IPS DF 6.9 (cell line): ENCODE data around the gene MIX23.

Source experiments
- DNase-seq: peaks from one replicate; pipeline ENCODE4 v3.0.0-alpha.2; 2013; ENCODE audit warnings: low read depth, low spot score
- H3K27ac ChIP-seq: one replicate; pipeline ENCODE4 v1.5.1; 2013; ENCODE audit warnings: low read length, control low read depth
- H3K27me3 ChIP-seq: 2 replicates; pipeline ENCODE4 v1.6.1; 2013; ENCODE audit warnings: mild to moderate bottlenecking, low read length; ENCODE audit not compliant: control insufficient read depth, insufficient read depth
- H3K36me3 ChIP-seq: 2 replicates; pipeline ENCODE4 v1.6.1; 2013; ENCODE audit warnings: low read length; ENCODE audit not compliant: control insufficient read depth, insufficient read depth
- H3K4me1 ChIP-seq: 2 replicates; pipeline ENCODE4 v1.6.1; 2013; ENCODE audit warnings: low read length; ENCODE audit not compliant: control insufficient read depth, insufficient read depth
- H3K4me3 ChIP-seq: 2 replicates; pipeline ENCODE4 v1.5.1; 2013; ENCODE audit warnings: mild to moderate bottlenecking, low read length
- H3K9me3 ChIP-seq: 2 replicates; pipeline ENCODE4 v1.6.1; 2013; ENCODE audit warnings: low read length, inconsistent platforms; ENCODE audit not compliant: control insufficient read depth, insufficient read depth
- WGBS: extraction: QIAGEN DNeasy Blood & Tissue Kit; methylation state at CpG from one replicate; pipeline ENCODE4 v1.1.7; 2013; ENCODE audit warnings: mixed read lengths, missing lambda C conversion rate; ENCODE audit not compliant: insufficient read length, insufficient coverage; 5-methylcytosine and 5-hydroxymethylcytosine counted together

The MIX23 gene

DNA sequence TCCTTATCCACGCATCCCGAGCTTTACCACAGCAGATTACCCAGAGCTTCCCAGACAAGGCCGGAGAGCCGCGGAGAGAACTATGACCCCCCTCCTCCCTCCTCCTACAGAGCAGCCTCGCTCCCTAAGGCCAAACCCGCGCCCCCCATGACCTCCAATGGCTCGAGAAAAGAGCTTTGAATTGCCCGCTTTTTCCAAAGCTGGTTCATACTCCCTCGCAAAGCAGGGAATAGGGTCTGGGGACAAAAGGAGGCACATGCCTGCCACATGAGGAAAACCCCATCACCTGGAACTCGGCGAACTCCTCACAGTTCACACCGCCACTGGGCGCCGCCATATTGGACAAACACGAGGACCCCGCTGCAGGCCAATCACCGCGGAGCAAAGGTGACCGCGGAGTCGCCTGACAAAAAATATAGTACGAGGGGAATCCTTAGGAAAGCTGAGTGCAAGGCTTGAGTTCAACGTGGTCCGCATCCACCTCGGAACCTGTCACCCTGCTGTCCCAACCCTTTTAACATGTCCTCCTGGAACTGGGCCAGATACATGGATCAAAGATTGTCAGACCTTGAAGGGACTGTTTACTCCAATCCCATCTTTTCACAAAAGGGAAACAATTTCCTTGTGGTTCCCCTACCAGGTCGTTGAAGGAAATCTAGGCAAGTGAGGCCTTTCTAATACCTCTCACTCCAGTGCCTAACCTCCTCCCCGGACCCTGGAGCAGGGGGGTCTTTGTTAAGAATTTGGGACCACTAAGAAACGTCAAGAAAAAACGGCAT, at the start of gene MIX23:
MIX23 (minus strand) TSS at position 344 of the 779 bp plus-strand sequence; CDS start at position 337, 7 bp downstream.
- H3K27me3 ChIP-seq, result no peaks in the 10 kb centered on the region
- no peaks in the 10 kb centered on the region for H3K9me3 ChIP-seq
- H3K4me1 ChIP-seq, result no peaks in the 10 kb centered on the region
- peak; percentile 57 for DNase-seq
- no peaks in the 10 kb centered on the region for H3K36me3 ChIP-seq
- H3K27ac ChIP-seq, result no peak within 1 kb of the TSS
- WGBS, result no CpG with 5 or more reads among the region's 31 CpGs
- peak within 1 kb of the TSS; percentile 98 for H3K4me3 ChIP-seq

DNA sequence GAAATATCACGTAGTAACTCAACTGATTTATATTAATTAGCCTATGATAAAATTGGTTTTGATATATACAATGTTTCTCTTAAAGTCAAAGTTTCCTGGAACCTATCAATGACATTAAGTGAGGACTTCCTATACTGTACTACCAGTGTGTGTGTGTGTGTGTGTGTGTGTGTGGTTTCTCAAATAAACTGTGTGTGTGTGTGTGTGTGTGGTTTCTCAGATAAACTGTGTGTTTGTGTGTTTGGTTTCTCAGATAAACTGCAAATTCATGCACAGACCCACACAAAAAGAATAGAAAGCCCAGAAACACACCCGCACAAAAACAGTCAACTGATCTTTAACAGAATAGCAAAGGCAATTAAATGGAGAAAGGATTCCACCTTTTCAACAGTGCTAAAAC, 47.3 kb upstream of the MIX23 start:
- no CpG with 5 or more reads among the region's 2 CpGs for WGBS
- Histone ChIP-seq H3K36me3 (peaks cover 7% of the 10 kb centered on the region; the same call in 1 of the 2 replicates), H3K9me3 (no peaks in the 10 kb centered on the region)

DNA sequence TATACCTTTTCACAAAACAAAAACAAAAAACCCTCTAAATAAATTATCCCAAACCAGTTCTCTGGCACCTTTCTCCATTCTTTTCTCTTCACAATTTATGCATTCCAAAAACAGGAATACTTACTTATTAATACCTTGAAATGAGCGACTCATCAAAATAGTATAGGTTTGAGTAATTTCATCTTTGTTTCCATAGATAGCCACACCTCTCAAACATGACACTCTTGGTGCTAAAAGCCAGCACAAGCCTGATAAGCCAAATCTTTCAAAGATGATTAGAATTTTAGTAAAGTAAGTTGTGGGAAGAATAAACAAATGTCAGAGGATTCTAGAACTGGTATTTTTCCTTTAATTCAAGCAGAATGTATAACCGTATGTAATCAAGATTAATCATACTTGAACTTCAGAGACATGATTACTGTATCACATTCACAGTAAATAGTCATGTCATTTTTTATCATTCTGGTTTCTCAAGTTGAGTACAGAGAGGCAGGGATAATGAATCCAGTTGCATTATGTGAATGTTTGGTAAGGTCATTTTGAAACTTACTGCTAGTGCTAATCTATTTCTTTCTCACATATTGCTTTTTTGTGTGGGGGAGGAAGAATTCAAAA, 44.9 kb upstream of the MIX23 start:
- WGBS, result no CpG with 5 or more reads among the region's 2 CpGs
- Histone ChIP-seq H3K27me3 (no peaks in the 10 kb centered on the region), H3K9me3 (no peaks in the 10 kb centered on the region), H3K36me3 (peaks cover 7% of the 10 kb centered on the region; the same call in 1 of the 2 replicates), H3K4me3 (no peak overlapping the region), H3K27ac (no peak overlapping the region), H3K4me1 (no peaks in the 10 kb centered on the region)
- no peak for DNase-seq

More for the DNA sequence above, 47.3 kb upstream of the MIX23 start:
- H3K4me1 ChIP-seq, result no peaks in the 10 kb centered on the region
- H3K27ac ChIP-seq, result no peak overlapping the region
- H3K27me3 ChIP-seq, result no peaks in the 10 kb centered on the region
- DNase-seq, result no peak
- H3K4me3 ChIP-seq, result no peak overlapping the region

DNA sequence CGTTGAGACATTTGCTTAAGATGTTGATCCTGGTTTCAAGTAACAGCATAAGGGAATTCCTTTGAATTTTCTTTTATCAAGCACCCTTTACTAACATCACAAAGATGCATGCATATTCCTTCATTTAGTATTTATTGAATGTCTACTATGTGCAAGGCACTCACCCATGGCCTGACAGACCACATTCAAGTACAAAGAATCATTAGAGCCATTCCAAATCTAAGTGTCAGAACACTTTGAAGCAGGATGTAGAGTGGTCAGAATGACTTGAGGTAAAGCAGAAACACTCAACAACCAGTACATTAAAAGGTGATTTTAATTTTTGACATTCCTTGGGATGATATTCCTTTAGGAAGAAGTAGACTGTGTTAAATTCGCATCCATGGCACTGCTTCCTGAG, 38.8 kb upstream of the MIX23 start:
- H3K4me3 ChIP-seq, result no peak overlapping the region
- H3K27me3 ChIP-seq, result no peaks in the 10 kb centered on the region
- no peaks in the 10 kb centered on the region for H3K4me1 ChIP-seq
- no peak overlapping the region for H3K27ac ChIP-seq
- no peaks in the 10 kb centered on the region for H3K9me3 ChIP-seq
- WGBS, result no CpG with 5 or more reads among the region's 2 CpGs
- H3K36me3 ChIP-seq, result peaks cover 6% of the 10 kb centered on the region; the same call in 1 of the 2 replicates
- no peak for DNase-seq

DNA sequence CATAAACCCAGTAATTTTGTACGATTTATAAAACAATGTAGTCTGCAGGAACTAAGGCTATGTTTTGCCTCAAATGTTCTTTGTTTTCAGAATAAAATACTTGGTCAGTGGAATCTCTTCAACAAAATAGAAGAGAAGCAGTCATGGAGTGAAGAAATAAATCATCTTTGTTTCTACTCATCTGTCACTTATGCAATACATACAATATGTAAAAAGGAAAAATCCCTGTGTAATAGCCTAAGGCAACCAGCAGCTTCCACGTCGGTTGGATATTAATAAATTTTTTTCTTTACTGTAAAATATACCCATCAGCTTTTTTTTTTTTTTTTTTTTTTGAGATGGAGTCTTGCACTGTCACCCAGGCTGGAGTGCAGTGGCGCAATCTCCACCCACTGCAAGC, 38.1 kb upstream of the MIX23 start:
- H3K27ac ChIP-seq, result no peak overlapping the region
- no peaks in the 10 kb centered on the region for H3K4me1 ChIP-seq
- H3K4me3 ChIP-seq, result no peak overlapping the region
- H3K36me3 ChIP-seq, result peaks cover 1% of the 10 kb centered on the region; the same call in 1 of the 2 replicates
- no peaks in the 10 kb centered on the region for H3K9me3 ChIP-seq
- H3K27me3 ChIP-seq, result no peaks in the 10 kb centered on the region
- WGBS, result no CpG with 5 or more reads among the region's 4 CpGs
- DNase-seq, result no peak

DNA sequence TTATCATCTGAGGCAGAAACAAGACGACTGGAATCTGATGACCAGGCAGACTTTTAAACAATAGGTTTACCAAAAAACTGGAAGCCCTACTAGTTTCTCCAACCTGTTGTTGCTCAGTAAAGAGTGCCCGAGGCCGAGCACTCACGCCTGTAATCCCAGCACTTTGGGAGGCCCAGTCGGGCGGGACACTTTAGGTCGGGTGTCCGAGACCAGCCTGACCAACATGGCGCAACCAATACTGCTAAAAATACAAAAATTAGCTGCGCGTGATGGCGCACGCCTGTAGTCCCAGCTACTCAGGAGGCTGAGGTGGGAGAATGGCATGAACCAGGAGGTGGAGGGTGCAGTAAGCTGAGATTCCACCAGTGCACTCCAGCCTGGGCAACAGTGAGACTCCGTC, 33.9 kb upstream of the MIX23 start:
- Histone ChIP-seq H3K27ac (no peak overlapping the region), H3K4me1 (no peaks in the 10 kb centered on the region), H3K27me3 (no peaks in the 10 kb centered on the region), H3K4me3 (no peak overlapping the region; the same call in 1 of the 2 replicates), H3K36me3 (no peaks in the 10 kb centered on the region), H3K9me3 (no peaks in the 10 kb centered on the region)
- DNase-seq, result no peak
- WGBS, result no CpG with 5 or more reads among the region's 14 CpGs

DNA sequence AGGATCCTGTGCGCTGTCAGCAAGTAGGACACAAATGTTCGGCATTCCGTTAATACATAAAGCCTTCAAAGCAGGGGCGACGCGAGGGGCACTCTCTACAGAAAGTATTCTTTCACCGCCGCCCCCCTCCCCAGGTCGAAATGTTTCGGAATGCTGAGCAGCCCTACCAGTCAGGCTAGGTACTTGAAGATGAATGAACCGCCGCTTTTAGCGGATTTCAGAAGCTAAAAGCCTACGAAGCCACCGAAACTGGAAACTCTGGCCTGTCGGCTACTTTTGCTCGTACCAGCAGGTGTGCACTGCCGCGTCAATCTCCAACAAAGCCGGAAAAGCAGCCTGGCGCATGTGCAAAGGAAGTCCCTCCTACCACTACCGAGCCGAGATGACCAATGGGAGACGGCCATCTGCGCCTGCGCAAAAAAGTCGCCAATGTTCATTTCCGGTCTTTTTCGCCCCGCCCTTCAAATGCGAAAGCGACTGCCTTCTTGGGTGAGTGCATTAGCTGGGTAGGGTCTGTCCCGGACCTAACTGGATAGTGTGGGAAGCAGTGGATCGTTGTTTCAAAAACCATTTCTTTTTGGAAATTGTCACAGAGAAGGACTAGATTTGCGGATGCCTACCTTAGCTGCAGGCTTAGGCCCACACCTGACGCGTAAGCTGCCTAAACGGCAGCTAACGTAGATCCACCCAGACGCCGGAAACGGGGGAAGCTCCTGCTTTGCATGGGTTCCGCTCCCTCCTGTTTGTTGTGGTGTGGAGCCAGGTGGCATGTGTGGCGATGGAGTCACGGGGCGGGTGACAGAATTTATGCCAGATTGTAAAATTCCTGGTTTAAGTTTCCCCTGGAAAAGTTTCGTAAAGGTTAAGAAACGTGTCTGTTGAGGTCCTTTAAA, 33.0 kb upstream of the MIX23 start, which contains the start of gene WDR5B:
WDR5B (minus strand) TSS at position 301 of the 893 bp plus-strand sequence. CDS start 534 bp downstream, outside the sequence.
- no peaks in the 10 kb centered on the region for H3K4me1 ChIP-seq
- H3K4me3 ChIP-seq, result peak within 1 kb of the TSS; percentile 91
- WGBS, result no CpG with 5 or more reads among the region's 48 CpGs
- no peak within 1 kb of the TSS for H3K27ac ChIP-seq
- H3K9me3 ChIP-seq, result no peaks in the 10 kb centered on the region
- DNase-seq, result peak; percentile 96
- H3K36me3 ChIP-seq, result no peaks in the 10 kb centered on the region
- no peaks in the 10 kb centered on the region for H3K27me3 ChIP-seq

DNA sequence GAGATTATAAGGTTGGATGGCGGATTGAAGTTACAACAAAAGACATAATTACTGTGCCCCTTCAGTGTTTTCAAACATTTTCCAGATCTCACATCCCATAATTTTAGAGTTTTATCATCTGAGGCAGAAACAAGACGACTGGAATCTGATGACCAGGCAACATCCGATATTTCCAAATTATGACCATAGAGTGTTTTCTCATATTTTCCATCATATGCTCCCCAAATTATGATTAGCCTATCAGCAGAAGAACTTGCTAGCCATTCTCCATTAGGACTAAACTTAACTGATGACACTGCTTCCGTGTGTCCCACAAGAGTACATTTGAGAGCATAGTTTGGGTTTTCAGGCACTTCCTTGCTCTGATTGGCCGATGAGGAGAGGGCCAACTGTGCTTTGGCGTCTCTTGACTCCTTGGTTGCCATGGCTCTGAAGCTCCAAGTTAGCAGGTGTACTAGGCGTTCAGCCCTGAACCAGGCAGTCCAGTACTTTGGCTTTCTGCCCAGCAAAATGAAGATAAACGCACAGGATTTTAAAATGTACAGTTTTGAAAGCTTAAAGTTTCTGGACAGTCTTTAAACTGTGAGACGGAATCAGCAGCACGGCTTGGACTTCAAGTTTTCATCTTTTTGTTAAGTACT, 32.2 kb upstream of the MIX23 start:
- H3K4me3 ChIP-seq, result peak overlapping the region; percentile 91; the same call in 1 of the 2 replicates
- no peak for DNase-seq
- no peaks in the 10 kb centered on the region for H3K27me3 ChIP-seq
- WGBS, result no CpG with 5 or more reads among the region's 10 CpGs
- no peaks in the 10 kb centered on the region for H3K9me3 ChIP-seq
- no peaks in the 10 kb centered on the region for H3K36me3 ChIP-seq
- no peak overlapping the region for H3K27ac ChIP-seq
- H3K4me1 ChIP-seq, result no peaks in the 10 kb centered on the region

DNA sequence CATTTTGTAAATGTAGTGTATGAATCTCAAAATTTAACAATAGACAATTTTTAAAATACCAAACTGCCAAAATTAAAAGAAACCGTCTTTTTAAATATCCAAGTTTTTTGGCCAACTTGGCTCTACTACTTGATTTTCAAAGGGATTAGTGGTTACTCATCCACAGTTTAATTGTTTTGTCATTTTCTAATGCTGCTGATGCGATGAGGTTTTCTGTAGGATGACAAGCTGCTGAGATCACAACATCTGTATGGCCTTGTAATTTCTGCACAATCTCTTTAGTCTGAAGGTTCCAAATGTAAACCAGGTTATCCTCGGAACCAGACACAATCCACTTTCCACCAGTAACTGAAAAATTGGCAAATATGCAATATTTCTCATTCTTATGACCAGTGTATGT, 31.4 kb upstream of the MIX23 start:
- H3K4me1 ChIP-seq, result no peaks in the 10 kb centered on the region
- no peaks in the 10 kb centered on the region for H3K9me3 ChIP-seq
- no peak overlapping the region for H3K4me3 ChIP-seq
- no CpG with 5 or more reads among the region's 3 CpGs for WGBS
- no peaks in the 10 kb centered on the region for H3K27me3 ChIP-seq
- no peaks in the 10 kb centered on the region for H3K36me3 ChIP-seq
- no peak for DNase-seq
- H3K27ac ChIP-seq, result no peak overlapping the region

DNA sequence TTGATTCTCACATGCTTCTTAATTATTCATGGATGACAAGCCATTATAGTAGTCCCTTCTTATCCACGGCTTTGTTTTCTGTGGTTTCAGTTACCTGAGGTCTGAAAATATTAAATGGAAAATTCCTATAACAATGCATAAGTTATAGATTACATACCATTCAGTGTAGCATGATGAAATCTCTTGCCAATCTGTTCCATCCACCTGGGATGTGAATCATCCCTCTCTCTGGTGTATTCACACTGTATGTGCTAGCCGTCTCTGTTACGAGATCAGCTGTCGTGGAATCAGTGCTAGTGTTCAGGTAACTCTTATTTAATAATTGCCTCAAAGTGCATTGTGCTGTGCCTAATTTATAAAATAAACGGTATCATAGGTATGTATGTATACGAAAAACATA, 27.6 kb upstream of the MIX23 start:
- Histone ChIP-seq H3K9me3 (no peaks in the 10 kb centered on the region), H3K4me3 (no peak overlapping the region), H3K36me3 (peaks cover 4% of the 10 kb centered on the region; the same call in 1 of the 2 replicates), H3K27ac (no peak overlapping the region), H3K27me3 (no peaks in the 10 kb centered on the region), H3K4me1 (no peaks in the 10 kb centered on the region)
- no peak for DNase-seq
- WGBS, result no CpG with 5 or more reads among the region's 6 CpGs
